A549 (cell line): ENCODE results near the gene CIDEB.

Source experiments
- CTCF ChIP-seq: fragments of >200 bp; sonication (Bioruptor Twin); formaldehyde crosslinking; IDR thresholded peaks from 3 replicates; pipeline ENCODE4 v1.5.1; 2016
- PHF8 ChIP-seq: fragments of 200-600 bp; sonication (generic); IDR thresholded peaks from 2 replicates; pipeline ENCODE4 v1.6.1; 2016; ENCODE audit warnings: low read depth, mild to moderate bottlenecking, antibody characterized with exemption, moderate library complexity, borderline replicate concordance
- POLR2A ChIP-seq: IDR thresholded peaks from 2 replicates; pipeline ENCODE4 v1.6.1; 2012; ENCODE audit warnings: mild to moderate bottlenecking, low read length
- SREBF2 ChIP-seq: fragments of 450-650 bp; IDR thresholded peaks from 2 replicates; pipeline ENCODE4 v1.6.1; 2014; ENCODE audit warnings: mild to moderate bottlenecking, moderate library complexity

GRCh38 chr14:24348186-24348585, 40.4 kb upstream of the CIDEB start:
- TF ChIP-seq SREBF2: no peak
- no peak for TF ChIP-seq CTCF
- no peak for TF ChIP-seq POLR2A
- TF ChIP-seq PHF8: no peak
